T47D (cell line): ENCODE data around the gene ZBTB8A.
"Not testable (repeated sequence)": the region's sequence is repeated elsewhere in the genome, so short reads cannot be mapped to it uniquely, and the experiment has no call there.

Experiments used
- DNase-seq, 2 experiments: peaks; one replicate each; pipeline versions ENCODE4 v3.0.0 to v3.0.0-alpha.2; 2011 to 2012; ENCODE audit warnings: low read depth in 1 of 2, low spot score in 1 of 2
- JUND ChIP-seq: IDR thresholded peaks from 2 replicates; pipeline ENCODE4 v1.6.1; 2012; ENCODE audit warnings: low read depth
- in situ Hi-C: cut with HindIII; loops from 2 replicates; pipeline ENCODE4 v1.10.0; 2016; ENCODE audit warnings: low sequenced_read_pairs, low pct_unique_long_range_greater_than_20kb

The ZBTB8A gene

DNA sequence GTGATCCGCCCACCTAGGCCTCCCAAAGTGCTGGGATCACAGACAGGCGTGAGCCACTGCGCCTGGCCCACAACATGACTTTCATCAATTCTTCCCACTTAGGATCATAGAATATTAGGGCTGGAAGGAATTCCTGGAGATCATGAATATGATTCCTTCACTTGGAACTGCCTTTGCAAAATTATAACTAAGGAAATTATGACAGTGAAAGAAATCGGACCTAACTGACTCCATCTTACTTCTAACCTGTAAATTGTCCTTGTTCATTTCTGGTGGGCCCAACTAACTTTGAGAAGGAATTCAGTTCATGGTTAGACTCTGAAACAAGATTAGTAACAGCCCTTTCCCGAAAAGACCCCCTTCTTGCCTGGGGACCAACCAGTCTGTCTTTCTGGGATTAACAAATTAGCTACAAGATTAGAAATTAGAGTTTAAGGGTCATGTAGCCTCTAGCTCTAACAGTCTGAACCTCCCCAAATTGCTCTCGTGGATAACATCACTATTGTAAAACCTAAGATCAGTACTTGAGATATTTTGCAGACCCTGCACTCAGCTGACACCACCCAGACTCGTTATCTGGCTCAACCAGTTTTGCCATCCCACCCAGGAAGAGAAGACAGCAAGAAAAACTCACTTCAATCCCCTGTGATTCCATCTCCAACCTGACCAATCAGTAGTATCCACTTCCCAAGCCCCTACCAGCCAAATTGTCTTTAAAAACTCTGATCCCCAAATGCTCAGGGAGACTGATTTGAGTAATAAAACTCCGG, 96.5 kb downstream of the ZBTB8A start:
- DNase-seq: no peak
- TF ChIP-seq JUND: no peak
- in situ Hi-C loops: no loop called here

DNA sequence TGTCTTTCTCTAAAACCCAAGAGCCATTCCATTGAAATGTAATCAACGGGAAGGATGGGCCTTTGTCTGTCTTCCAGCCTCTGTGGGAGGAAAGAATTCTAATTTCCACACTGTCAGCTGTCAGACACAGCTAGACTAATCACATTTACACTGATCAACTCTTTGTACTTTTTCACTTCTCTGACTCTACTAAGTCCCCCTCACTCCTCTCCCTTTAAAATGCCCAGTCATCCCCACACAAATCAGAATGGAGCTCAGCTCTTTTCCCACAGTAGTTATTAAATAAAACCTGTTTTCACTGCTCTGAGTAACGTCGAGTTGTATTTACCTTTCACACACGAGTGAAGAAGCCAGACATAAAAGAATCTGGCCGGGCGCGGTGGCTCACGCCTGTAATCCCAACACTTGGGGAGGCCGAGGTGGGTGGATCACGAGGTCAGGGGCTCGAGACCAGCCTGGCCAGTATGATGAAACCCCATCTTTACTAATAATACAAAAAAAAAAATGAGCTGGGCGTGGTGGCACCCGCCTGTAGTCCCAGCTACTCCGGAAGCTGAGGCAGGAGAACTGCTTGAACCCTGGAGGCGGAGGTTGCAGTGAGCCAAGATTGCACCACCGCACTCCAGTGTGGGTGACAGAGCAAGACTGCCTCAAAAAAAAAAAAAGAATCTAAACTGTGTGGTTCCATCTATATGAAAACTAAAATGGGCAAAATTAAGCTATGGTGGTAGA, 97.9 kb downstream of the ZBTB8A start:
- DNase-seq: no peak
- TF ChIP-seq JUND: no peak
- in situ Hi-C loops: no loop called here

- TF ChIP-seq JUND: no peak
- in situ Hi-C loops: no loop called here
- DNase-seq: no peak
Observed at GRCh38 chr1:32639489-32640075, 100.4 kb downstream of the ZBTB8A start.

DNA sequence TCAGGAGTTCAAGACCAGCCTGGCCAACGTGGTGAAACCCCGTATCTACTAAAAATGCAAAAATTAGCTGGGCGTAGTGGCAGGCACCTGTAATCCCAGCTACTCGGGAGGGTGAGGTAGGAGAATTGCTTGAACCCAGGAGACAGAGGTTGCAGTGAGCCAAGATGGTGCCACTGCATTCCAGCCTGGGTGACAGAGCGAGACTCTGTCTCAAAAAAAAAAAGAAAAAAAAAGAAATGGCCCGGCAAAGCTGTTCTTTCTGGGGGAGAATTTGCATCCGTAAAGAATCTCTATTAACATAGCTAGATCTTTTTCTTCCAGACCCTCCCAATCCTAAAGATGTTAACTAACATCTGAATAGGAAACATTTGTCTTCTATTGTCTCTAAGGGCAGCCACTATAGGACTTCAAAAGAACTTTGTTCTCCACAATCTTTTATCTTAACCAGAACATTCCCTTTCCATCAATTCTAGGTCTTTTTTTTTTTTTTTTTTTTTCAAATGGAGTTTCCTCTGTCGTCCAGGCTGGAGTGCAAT, 103.1 kb downstream of the ZBTB8A start:
- DNase-seq, in situ Hi-C loops: not testable (repeated sequence)

DNA sequence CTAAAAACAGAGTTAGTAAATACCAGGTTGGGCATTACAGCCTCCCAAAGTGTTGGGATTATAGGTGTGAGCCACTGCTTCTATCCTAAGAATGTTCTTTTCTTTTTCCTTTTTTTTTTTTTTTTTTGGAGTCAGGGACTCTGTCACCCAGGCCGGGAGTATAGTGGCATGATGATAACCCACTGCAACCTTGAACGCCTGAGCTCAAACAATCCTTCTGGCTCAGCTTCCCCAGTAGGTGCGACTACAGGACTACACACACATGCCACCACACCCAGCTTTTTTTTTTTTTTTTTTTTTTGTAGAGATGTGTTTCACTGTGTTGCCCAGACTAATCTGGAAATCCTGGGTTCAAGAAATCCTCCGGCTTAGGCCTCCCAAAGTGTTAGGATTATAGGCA, 105.2 kb downstream of the ZBTB8A start:
- in situ Hi-C loops: no loop called here
- no peak for TF ChIP-seq JUND
- DNase-seq: no peak

DNA sequence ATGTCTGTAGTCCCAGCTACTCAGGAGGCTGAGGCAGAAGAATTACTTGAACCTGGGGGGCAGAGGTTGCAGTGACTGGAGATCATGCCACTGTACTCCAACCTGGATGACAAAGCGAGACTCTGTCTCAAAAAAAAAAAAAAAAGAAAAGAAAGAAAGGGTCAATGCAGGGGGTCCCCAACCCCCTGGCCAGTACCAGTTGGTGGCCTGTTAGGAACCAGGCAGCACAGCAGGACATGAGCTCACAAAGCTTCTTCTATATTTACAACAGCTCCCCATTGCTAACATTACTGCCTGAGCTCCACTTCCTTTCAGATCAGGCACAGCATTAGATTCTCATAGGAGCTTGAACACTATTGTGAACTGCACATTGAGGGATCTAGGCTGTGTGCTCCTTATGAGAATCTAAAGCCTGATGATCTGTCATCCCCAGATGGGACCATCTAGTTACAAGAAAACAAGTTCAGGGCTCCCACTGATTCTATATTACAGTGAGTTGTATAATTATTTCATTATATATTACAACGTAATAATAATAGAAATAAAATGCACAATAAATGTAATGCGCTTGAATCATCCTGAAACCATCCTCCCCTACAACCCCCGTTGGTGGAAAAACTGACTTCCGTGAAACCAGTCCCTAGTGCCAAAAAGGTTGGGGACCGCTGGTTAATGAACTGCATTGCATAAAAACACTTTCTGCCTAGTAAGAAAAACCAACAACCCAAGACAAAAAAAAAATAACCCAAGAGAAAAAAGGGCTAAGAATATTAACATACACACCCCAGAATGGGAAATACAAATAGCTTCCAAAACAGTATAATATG, 108.3 kb downstream of the ZBTB8A start:
- DNase-seq: no peak
- in situ Hi-C loops: no loop called here
- TF ChIP-seq JUND: no peak

DNA sequence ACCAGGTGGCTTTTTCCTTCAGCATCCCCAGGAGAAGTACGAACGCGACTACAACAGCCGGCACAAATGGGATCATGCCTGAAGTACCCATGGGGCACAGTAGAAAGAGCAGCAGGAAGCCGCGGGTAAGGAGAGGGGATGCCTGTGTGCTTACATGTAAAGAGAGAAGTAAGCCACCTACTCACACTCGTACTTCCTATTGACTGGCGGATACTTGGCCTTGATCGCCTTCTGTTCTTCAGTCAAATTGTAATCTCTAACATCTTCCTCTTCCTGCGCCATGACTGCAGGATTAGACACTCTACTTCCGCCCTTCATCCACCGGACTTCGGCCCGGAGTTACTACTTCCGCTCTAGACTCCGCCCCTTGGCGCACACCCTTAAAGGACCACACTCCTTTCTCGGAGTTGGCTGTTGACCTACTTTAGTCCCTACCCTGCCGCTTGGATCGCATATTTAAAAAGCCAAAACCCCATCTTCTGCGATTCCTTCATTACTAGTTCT, 111.1 kb downstream of the ZBTB8A start, which contains the start of gene ZBTB8OS:
Gene ZBTB8OS (minus strand): TSS at position 303 of the 504 bp plus-strand sequence. CDS start 21 bp downstream, at position 282.
- in situ Hi-C loops: no loop called here
- TF ChIP-seq JUND: no peak
- peak; percentile 73 to 91 for DNase-seq

GRCh38 chr1:32650752-32651460, 111.7 kb downstream of the ZBTB8A start, which contains the start of gene RBBP4:
TSS of gene RBBP4 (plus strand) at chr1:32651208. CDS start at chr1:32651307, 99 bp downstream.
- no peak for TF ChIP-seq JUND
- in situ Hi-C loops: no loop called here

GRCh38 chr1:32651461-32652073, 112.3 kb downstream of the ZBTB8A start:
- in situ Hi-C loops: no loop called here
- no peak for TF ChIP-seq JUND
- no peak for DNase-seq

More at GRCh38 chr1:32650752-32651460, 111.7 kb downstream of the ZBTB8A start, which contains the start of gene RBBP4:
- peak; percentile 96 for DNase-seq

- DNase-seq: no peak
- in situ Hi-C loops: no loop called here
- no peak for TF ChIP-seq JUND
Observed at GRCh38 chr1:32652244-32652962, 113.2 kb downstream of the ZBTB8A start.
